Measurements from ENCODE around the gene SHQ1.

SHQ1 gene

DNA sequence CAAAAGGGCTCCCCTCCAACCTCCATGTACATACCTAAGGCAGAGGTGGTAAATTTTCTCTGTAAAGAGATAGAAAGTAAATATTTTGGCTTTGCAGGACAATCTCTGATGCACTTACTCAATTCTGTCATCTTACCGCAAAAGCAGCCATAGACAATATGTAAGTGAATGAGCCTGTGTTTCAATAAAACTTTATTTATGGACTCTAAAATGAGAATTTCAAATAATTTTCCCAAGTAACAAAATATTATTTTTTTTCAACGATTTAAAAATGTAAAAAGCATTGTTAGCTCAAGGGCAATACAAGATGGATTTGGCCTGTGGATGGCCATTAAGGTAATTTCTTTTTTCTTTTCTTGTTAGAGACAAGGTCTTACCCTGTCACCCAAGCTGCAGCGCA, 44.7 kb downstream of the SHQ1 start:
- no peak overlapping the region for H3K4me3 ChIP-seq (ENCODE audit: low read depth, low read length)
- TF ChIP-seq, protein P1, sequence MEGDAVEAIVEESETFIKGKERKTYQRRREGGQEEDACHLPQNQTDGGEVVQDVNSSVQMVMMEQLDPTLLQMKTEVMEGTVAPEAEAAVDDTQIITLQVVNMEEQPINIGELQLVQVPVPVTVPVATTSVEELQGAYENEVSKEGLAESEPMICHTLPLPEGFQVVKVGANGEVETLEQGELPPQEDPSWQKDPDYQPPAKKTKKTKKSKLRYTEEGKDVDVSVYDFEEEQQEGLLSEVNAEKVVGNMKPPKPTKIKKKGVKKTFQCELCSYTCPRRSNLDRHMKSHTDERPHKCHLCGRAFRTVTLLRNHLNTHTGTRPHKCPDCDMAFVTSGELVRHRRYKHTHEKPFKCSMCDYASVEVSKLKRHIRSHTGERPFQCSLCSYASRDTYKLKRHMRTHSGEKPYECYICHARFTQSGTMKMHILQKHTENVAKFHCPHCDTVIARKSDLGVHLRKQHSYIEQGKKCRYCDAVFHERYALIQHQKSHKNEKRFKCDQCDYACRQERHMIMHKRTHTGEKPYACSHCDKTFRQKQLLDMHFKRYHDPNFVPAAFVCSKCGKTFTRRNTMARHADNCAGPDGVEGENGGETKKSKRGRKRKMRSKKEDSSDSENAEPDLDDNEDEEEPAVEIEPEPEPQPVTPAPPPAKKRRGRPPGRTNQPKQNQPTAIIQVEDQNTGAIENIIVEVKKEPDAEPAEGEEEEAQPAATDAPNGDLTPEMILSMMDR (IDR thresholded peaks at IDR 0.05; ENCODE audit: low read depth, low read length) = no peak
- no peak for TF ChIP-seq POLR2A (IDR thresholded peaks at IDR 0.05; ENCODE audit: extremely low read depth, insufficient read length)
- no peak for TF ChIP-seq MYC (IDR thresholded peaks at IDR 0.05; ENCODE audit: low read depth, low read length)
- TF ChIP-seq, protein P2, sequence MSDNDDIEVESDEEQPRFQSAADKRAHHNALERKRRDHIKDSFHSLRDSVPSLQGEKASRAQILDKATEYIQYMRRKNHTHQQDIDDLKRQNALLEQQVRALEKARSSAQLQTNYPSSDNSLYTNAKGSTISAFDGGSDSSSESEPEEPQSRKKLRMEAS (IDR thresholded peaks at IDR 0.05; ENCODE audit: low read depth, low read length) = no peak
- DNase-seq (ENCODE audit: low read depth) = no peak

DNA sequence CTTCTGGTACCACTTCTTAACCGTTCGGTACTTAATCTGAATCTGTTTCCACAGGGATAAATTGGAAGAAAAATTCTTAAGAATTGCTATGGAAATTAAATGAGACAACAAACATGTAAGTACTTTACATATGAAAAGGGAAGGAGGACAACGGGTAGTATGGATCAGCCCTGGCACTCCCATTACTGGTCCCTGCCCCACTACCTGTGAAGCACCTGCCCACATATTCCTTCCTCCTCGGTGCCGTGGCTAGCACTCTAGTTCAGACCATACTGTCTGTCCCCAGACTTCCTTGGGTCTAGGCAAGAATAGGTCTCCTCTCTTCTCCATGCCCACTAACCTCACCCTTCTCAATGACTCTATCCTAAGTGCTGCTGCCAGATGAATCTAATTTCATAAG, 46.2 kb downstream of the SHQ1 start:
- DNase-seq (ENCODE audit: low read depth) = no peak
- no peak overlapping the region for H3K4me3 ChIP-seq (ENCODE audit: low read depth, low read length)
- TF ChIP-seq POLR2A (IDR thresholded peaks at IDR 0.05; ENCODE audit: extremely low read depth, insufficient read length) = no peak
- TF ChIP-seq, protein P2 (IDR thresholded peaks at IDR 0.05; ENCODE audit: low read depth, low read length) = no peak
- TF ChIP-seq MYC (IDR thresholded peaks at IDR 0.05; ENCODE audit: low read depth, low read length) = no peak
- TF ChIP-seq, protein P1 (IDR thresholded peaks at IDR 0.05; ENCODE audit: low read depth, low read length) = no peak

DNA sequence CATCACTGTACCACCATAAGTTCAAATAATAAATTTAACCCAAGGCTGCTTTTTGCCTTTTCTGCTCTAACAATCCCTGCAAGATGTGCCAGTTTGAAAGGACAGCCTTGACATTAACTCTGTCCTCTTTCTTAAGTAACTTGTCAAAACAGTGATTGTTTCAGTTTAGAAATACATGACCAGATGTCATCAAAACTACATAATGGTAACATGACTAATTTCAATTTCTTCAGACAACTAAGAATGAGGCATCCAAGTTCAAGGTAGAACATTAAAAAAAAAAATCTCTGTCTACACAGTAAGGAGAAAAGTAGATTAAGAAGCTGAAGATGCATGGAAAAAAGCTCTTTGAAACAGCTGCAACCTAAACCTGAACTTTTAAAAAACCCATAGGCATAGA, 47.4 kb downstream of the SHQ1 start:
- no peak overlapping the region for H3K4me3 ChIP-seq (ENCODE audit: low read depth, low read length)
- TF ChIP-seq, protein P1 (IDR thresholded peaks at IDR 0.05; ENCODE audit: low read depth, low read length) = no peak
- TF ChIP-seq POLR2A (IDR thresholded peaks at IDR 0.05; ENCODE audit: extremely low read depth, insufficient read length) (no peak), MYC (IDR thresholded peaks at IDR 0.05; ENCODE audit: low read depth, low read length) (no peak)
- TF ChIP-seq, protein P2 (IDR thresholded peaks at IDR 0.05; ENCODE audit: low read depth, low read length) = no peak
- no peak for DNase-seq (ENCODE audit: low read depth)

DNA sequence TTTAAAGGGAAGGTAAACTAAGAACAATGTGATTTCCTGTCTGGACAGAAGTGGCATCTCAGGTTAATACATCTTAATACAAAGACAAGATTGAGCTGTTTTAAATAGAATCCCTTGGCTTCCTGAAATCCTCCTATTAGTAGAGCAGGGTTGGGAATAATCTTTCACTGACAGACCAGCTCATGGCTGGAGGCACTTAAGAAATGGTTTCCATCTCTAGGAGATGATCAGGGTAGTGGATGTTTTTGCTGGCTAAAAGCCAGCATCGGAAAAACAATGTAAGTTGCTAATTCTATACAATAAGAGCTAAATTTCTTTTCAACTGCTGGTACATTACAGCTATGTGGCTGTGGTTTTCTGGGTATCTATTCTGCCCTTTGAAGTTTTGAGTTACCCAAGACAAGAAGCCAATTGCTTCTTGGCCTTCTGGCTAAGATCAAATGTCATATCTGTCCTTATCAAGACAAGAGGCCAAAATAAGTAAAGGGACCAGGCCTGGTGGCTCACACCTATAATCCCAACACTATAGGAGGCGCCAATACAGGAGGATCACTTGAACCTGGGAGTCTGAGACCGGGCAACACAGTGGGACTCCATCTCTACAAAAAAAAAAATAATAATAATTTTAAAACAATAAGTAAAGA, 49.6 kb downstream of the SHQ1 start:
- DNase-seq (ENCODE audit: low read depth) = no peak
- TF ChIP-seq, protein P1 (IDR thresholded peaks at IDR 0.05; ENCODE audit: low read depth, low read length) = no peak
- TF ChIP-seq, protein P2 (IDR thresholded peaks at IDR 0.05; ENCODE audit: low read depth, low read length) = no peak
- TF ChIP-seq MYC (IDR thresholded peaks at IDR 0.05; ENCODE audit: low read depth, low read length) (no peak), POLR2A (IDR thresholded peaks at IDR 0.05; ENCODE audit: extremely low read depth, insufficient read length) (no peak)
- no peak overlapping the region for H3K4me3 ChIP-seq (ENCODE audit: low read depth, low read length)

DNA sequence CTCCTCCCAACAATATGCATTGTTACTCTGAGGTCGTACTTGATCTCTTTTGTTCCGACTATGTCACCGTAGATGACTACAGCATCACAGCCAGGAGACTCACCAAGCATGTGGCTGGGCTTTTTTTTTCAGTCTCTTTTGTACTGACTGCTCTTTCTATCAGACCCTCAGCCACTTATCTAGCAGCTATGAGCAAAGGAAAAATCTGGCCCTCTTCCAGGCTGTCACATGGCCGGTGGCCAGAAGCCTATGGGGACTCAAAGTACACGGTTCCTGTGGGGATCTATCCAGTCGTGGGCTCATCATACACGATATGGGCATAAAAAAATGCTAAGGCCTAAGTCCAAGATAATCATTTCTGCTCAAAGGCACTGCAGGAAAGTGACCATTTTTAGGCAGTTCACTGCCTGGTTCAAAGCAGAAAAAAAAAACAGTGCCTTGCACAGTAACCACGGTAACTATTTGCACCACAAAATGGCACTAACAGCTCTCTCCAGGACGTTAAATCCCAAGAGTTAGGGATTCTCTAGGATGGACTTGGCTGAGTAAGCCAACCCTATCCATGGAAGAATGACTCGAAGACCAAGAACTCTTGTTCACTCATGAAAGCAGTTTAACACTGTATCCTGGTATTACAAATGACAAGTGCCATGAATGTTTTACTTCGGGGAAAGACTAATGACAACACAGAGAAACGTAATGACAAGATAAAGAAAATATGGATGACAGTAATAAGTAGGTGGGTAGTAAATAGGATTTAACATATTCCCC, 50.3 kb downstream of the SHQ1 start:
- no peak for TF ChIP-seq MYC (IDR thresholded peaks at IDR 0.05; ENCODE audit: low read depth, low read length)
- TF ChIP-seq, protein P2 (IDR thresholded peaks at IDR 0.05; ENCODE audit: low read depth, low read length) = no peak
- TF ChIP-seq, protein P1 (IDR thresholded peaks at IDR 0.05; ENCODE audit: low read depth, low read length) = no peak
- no peak for TF ChIP-seq POLR2A (IDR thresholded peaks at IDR 0.05; ENCODE audit: extremely low read depth, insufficient read length)
- DNase-seq (ENCODE audit: low read depth) = no peak
- H3K4me3 ChIP-seq (ENCODE audit: low read depth, low read length) = no peak overlapping the region

Measured in NB4 (cell line).